Esophagus muscularis mucosa (tissue), 3 donors: ENCODE results near the gene AGAP1.

Source experiments
- CTCF ChIP-seq, 3 experiments: fragments of 200-600 bp in 2 of 3; fragments of 450-650 bp in 1 of 3; sonication (generic) in 2 of 3; IDR thresholded peaks; one replicate each; pipeline ENCODE4 v1.5.1; 2017 to 2019; ENCODE audit warnings: antibody characterized with exemption in 3 of 3, mild to moderate bottlenecking in 2 of 3, moderate library complexity in 1 of 3
- POLR2A ChIP-seq: fragments of 450-650 bp; IDR thresholded peaks from one replicate; pipeline ENCODE4 v1.6.1; 2017; ENCODE audit warnings: antibody characterized with exemption, moderate library complexity, mild to moderate bottlenecking, low read depth
- POLR2AphosphoS5 ChIP-seq, 2 donors: sonication (generic); formaldehyde crosslinking; IDR thresholded peaks; one replicate each; pipeline ENCODE4 v1.6.1; 2017; ENCODE audit warnings: antibody characterized with exemption in 2 of 2

DNA sequence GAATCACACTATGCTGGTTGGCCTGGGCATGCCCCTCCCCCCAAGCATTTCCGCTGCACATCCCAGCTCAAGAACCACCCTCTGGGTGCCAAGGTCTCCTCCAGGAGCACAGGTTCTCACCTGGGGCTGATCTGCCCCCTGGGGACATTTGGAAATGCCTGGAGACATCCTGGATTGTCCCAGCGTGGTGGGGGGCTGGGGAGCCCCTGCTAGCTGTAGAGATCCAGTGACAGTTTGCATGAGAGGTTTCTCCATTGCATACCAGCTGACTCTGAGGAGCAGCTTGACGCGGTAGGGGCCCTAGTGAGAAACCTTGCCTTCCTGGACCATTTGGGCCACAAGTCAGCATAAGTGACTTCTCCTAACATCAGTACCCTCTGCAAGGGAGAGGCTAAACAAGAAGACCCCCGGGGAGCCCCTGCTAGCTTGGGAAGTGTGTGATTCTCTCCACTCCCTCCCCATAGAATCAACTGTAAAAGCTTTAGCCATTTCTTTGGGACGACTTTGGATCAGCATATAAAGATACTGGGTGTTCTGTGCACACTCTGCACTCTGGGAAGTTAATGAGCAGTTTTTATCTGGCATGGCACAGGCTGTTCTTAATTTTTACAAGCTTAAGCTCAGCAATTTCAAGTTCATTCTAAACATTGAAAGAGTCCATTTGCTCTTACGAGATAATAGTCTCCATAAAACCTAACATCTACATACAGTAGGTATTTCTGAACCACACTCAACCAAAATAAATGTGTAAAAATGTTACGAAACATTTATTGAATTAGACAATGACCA is 580.2 kb downstream of the AGAP1 start:
- TF ChIP-seq CTCF (IDR thresholded peaks at IDR 0.05) (no peak), POLR2A (no peak), POLR2AphosphoS5 (IDR thresholded peaks at IDR 0.05) (no peak)
